IMR-90 (cell line): ENCODE measurements around the gene EPHA10. TPM values are rescaled to one million over a fixed set of nuclear protein-coding genes. Genes with fewer than 3 reads are reported as not detected.

Source experiments
- ATAC-seq: fragments of 200-7000 bp; cut with Tn5 transposase; 2 replicates; pipeline ENCODE4 v1.9.1; 2020; ENCODE audit warnings: low read depth, mild to moderate bottlenecking, moderate library complexity
- BruUV-seq: library from RNA; stranded (reverse); fragments of 400-500 nt; replicated peaks from 2 replicates; lab custom pipeline; 2021; lab: Mats Ljungman, UMichigan
- CTCF ChIA-PET: fragments of 300-600 bp; formaldehyde crosslinking; extraction: SDS; loops from one replicate; lab custom pipeline; 2021; ENCODE audit warnings: antibody characterized with exemption; lab: Yijun Ruan, JAX
- POLR2A ChIA-PET: fragments of 300-600 bp; sonication (Branson Sonifier 250); formaldehyde crosslinking; loops from one replicate; lab custom pipeline; 2022; ENCODE audit warnings: antibody characterized with exemption; ENCODE audit not compliant: unreplicated experiment; lab: Charles Lee
- DNase-seq: peaks from one replicate; pipeline ENCODE4 v3.0.0; 2013
- H2AFZ ChIP-seq: replicated peaks from 2 replicates; pipeline ENCODE3; 2013; ENCODE audit warnings: low read length, mild to moderate bottlenecking; ENCODE audit not compliant: poor library complexity
- H2AK5ac ChIP-seq: 2 replicates; pipeline ENCODE4 v1.6.1; 2013; ENCODE audit warnings: low read depth, low read length, inconsistent platforms
- H2AK9ac ChIP-seq: replicated peaks from 2 replicates; pipeline ENCODE3; 2013; ENCODE audit warnings: mild to moderate bottlenecking, low read depth, low read length, moderate library complexity; ENCODE audit not compliant: poor library complexity
- H2BK120ac ChIP-seq: 2 replicates; pipeline ENCODE4 v1.6.1; 2013; ENCODE audit warnings: low read depth, low read length, inconsistent platforms
- H2BK15ac ChIP-seq: 3 replicates; pipeline ENCODE4 v1.6.1; 2013; ENCODE audit warnings: low read depth, low read length, inconsistent platforms
- H2BK20ac ChIP-seq: 2 replicates; pipeline ENCODE4 v1.6.1; 2013; ENCODE audit warnings: low read depth, mild to moderate bottlenecking, inconsistent platforms, low read length, moderate library complexity
- H2BK5ac ChIP-seq: 2 replicates; pipeline ENCODE4 v1.6.1; 2013; ENCODE audit warnings: mild to moderate bottlenecking, low read depth, low read length, inconsistent platforms; ENCODE audit not compliant: poor library complexity, severe bottlenecking
- H3K14ac ChIP-seq: replicated peaks from 2 replicates; pipeline ENCODE4 v1.6.1; 2013; ENCODE audit warnings: low read depth, low read length, inconsistent platforms
- H3K18ac ChIP-seq: 2 replicates; pipeline ENCODE4 v1.6.1; 2013; ENCODE audit warnings: low read depth, low read length, control low read depth
- H3K23ac ChIP-seq: 2 replicates; pipeline ENCODE4 v1.6.1; 2013; ENCODE audit warnings: low read depth, low read length, inconsistent platforms
- H3K27ac ChIP-seq: 2 replicates; pipeline ENCODE4 v1.5.1; 2013; ENCODE audit warnings: mild to moderate bottlenecking, control low read depth, low read length; ENCODE audit not compliant: insufficient read depth
- H3K27me3 ChIP-seq: 2 replicates; pipeline ENCODE4 v1.6.1; 2013; ENCODE audit warnings: low read length; ENCODE audit not compliant: control insufficient read depth, insufficient read depth
- H3K36me3 ChIP-seq: 2 replicates; pipeline ENCODE4 v1.6.1; 2013; ENCODE audit warnings: low read length, mixed read lengths; ENCODE audit not compliant: control insufficient read depth, insufficient read depth
- H3K4ac ChIP-seq: 2 replicates; pipeline ENCODE4 v1.6.1; 2013; ENCODE audit warnings: low read depth, low read length, inconsistent platforms
- H3K4me1 ChIP-seq: 2 replicates; pipeline ENCODE4 v1.6.1; 2013; ENCODE audit warnings: low read length, mixed read lengths; ENCODE audit not compliant: control insufficient read depth, insufficient read depth
- H3K4me2 ChIP-seq: 2 replicates; pipeline ENCODE4 v1.6.1; 2013; ENCODE audit warnings: low read depth, mild to moderate bottlenecking, control low read depth, low read length, moderate library complexity
- H3K4me3 ChIP-seq: 2 replicates; pipeline ENCODE4 v1.5.1; 2013; ENCODE audit warnings: low read depth, mild to moderate bottlenecking, control low read depth, low read length, moderate library complexity; ENCODE audit not compliant: insufficient read depth
- H3K56ac ChIP-seq: 2 replicates; pipeline ENCODE4 v1.6.1; 2013; ENCODE audit warnings: low read length, inconsistent platforms; ENCODE audit not compliant: insufficient read depth; ENCODE audit errors: extremely low read depth
- H3K79me1 ChIP-seq, 2 experiments: 2 replicates each; pipeline ENCODE4 v1.6.1; 2013; ENCODE audit warnings: low read length in 2 of 2, inconsistent platforms in 1 of 2, low read depth in 1 of 2
- H3K9ac ChIP-seq: 2 replicates; pipeline ENCODE4 v1.6.1; 2013; ENCODE audit warnings: low read depth, low read length, control low read depth
- H3K9me1 ChIP-seq: 2 replicates; pipeline ENCODE4 v1.6.1; 2013; ENCODE audit warnings: low read length, inconsistent platforms; ENCODE audit not compliant: insufficient read depth
- H3K9me3 ChIP-seq: 2 replicates; pipeline ENCODE4 v1.6.1; 2013; ENCODE audit warnings: low read length; ENCODE audit not compliant: control insufficient read depth, insufficient read depth
- H4K20me1 ChIP-seq: 2 replicates; pipeline ENCODE4 v1.6.1; 2013; ENCODE audit warnings: low read length, inconsistent platforms; ENCODE audit not compliant: insufficient read depth
- H4K5ac ChIP-seq: 2 replicates; pipeline ENCODE4 v1.6.1; 2013; ENCODE audit warnings: mild to moderate bottlenecking, low read depth, low read length, control low read depth
- H4K8ac ChIP-seq, 2 experiments: 2 replicates each; pipeline ENCODE4 v1.6.1; 2013; ENCODE audit warnings: low read depth in 2 of 2, low read length in 2 of 2, control low read depth in 1 of 2, inconsistent platforms in 1 of 2
- H4K91ac ChIP-seq: 2 replicates; pipeline ENCODE4 v1.6.1; 2013; ENCODE audit warnings: low read depth, low read length, inconsistent platforms; ENCODE audit not compliant: insufficient read depth
- BHLHE40 ChIP-seq: fragments of 150-350 bp; IDR thresholded peaks from 2 replicates; pipeline ENCODE4 v1.6.1; 2016; ENCODE audit warnings: mild to moderate bottlenecking, low read depth, low read length
- CEBPB ChIP-seq: IDR thresholded peaks from 2 replicates; pipeline ENCODE4 v1.6.1; 2012; ENCODE audit warnings: low read depth, low read length, improper control_type of control experiment
- CHD1 ChIP-seq: IDR thresholded peaks from 2 replicates; pipeline ENCODE4 v1.6.1; 2012; ENCODE audit warnings: low read depth, low read length, improper control_type of control experiment
- MAFK ChIP-seq: IDR thresholded peaks from 2 replicates; pipeline ENCODE4 v1.6.1; 2012; ENCODE audit warnings: low read depth, low read length, improper control_type of control experiment
- MAZ ChIP-seq: IDR thresholded peaks from 2 replicates; pipeline ENCODE4 v1.6.1; 2012; ENCODE audit warnings: low read depth, mild to moderate bottlenecking, low read length, improper control_type of control experiment, moderate library complexity, borderline replicate concordance
- MXI1 ChIP-seq: IDR thresholded peaks from 2 replicates; pipeline ENCODE4 v1.6.1; 2012; ENCODE audit warnings: low read depth, mild to moderate bottlenecking, low read length, moderate library complexity, borderline replicate concordance
- NFE2L2 ChIP-seq: fragments of 150-350 bp; IDR thresholded peaks from 2 replicates; pipeline ENCODE4 v1.6.1; 2016; ENCODE audit warnings: low read depth, mild to moderate bottlenecking, low read length
- POLR2A ChIP-seq: IDR thresholded peaks from 2 replicates; pipeline ENCODE4 v1.6.1; 2012; ENCODE audit warnings: mild to moderate bottlenecking, low read depth, low read length
- RCOR1 ChIP-seq: IDR thresholded peaks from 2 replicates; pipeline ENCODE4 v1.6.1; 2012; ENCODE audit warnings: mild to moderate bottlenecking, low read length, improper control_type of control experiment; ENCODE audit not compliant: insufficient replicate concordance
- RFX5 ChIP-seq: IDR thresholded peaks from 2 replicates; pipeline ENCODE4 v1.8.0; 2012; ENCODE audit warnings: low read depth, mild to moderate bottlenecking, low read length, moderate library complexity
- SMC3 ChIP-seq: fragments of 150-350 bp; IDR thresholded peaks from 2 replicates; pipeline ENCODE4 v1.6.1; 2016; ENCODE audit warnings: low read depth, mild to moderate bottlenecking, antibody characterized with exemption, low read length, moderate library complexity
- WGBS, 2 experiments: methylation state at CpG; one replicate each; pipeline versions ENCODE4 v1.1.5 to v1.1.7; 2013; ENCODE audit warnings: missing lambda C conversion rate in 2 of 2; ENCODE audit not compliant: insufficient read length in 1 of 2; ENCODE audit errors: extremely low coverage in 2 of 2; 5-methylcytosine and 5-hydroxymethylcytosine counted together
- dilution Hi-C: fragments of 300-500 bp; cut with HindIII; formaldehyde crosslinking; loops from one replicate; pipeline ENCODE4 v1.14.3; 2018; ENCODE audit warnings: low sequenced_read_pairs; ENCODE audit not compliant: unreplicated experiment
- in situ Hi-C: fragments of 300-500 bp; cut with MboI; formaldehyde crosslinking; loops from 3 replicates; pipeline ENCODE4 v1.14.3; 2019; ENCODE audit warnings: low sequenced_read_pairs, inconsistent platforms, mixed read lengths
- intact Hi-C: fragments of 100-400 bp; cut with micrococcal nuclease; formaldehyde crosslinking; loops from 2 replicates; pipeline ENCODE4 v1.10.0; 2022
- polyA plus RNA-seq, 3 experiments: library from polyadenylated mRNA; depleted of rRNA; stranded (reverse); fragments of >200 nt; gene quantifications; 2 replicates each; pipeline ENCODE4 v1.2.3, GENCODE V29; 2012; ENCODE audit warnings: low replicate concordance in 1 of 3
- total RNA-seq: library from RNA; depleted of rRNA; stranded (reverse); fragments of >200 nt; gene quantifications from 2 replicates; pipeline ENCODE4 v1.2.3, GENCODE V29; 2012
- TF ChIP-seq, protein P1 (sequence below): conservative IDR thresholded peaks from 2 replicates; pipeline ENCODE4 v1.5.1; 2012; ENCODE audit warnings: mild to moderate bottlenecking, low read depth, low read length, improper control_type of control experiment
- TF ChIP-seq, protein P2 (sequence below): fragments of 150-350 bp; IDR thresholded peaks from 2 replicates; pipeline ENCODE4 v1.6.1; 2016; ENCODE audit warnings: low read depth, mild to moderate bottlenecking, low read length, moderate library complexity, borderline replicate concordance
- TF ChIP-seq, protein P3 (sequence below): fragments of 150-350 bp; IDR thresholded peaks from 2 replicates; pipeline ENCODE4 v1.6.1; 2017; ENCODE audit warnings: mild to moderate bottlenecking, antibody characterized with exemption, low read length, low read depth

Gene EPHA10
- total and polyA plus RNA-seq, 2 of the 4 experiments (the other 2 are of a cell fraction) = not detected

- no TSS peak for BruUV-seq
- 82% methylated on average over 10 of the region's 22 CpGs; no CpG with 5 or more reads in 1 of the 2 experiments for WGBS, 2 experiments
- ChIA-PET CTCF (interaction anchor here (0.5 to 0.6 kb wide), 2 partner anchors 15 to 21 kb away, joined by 3 read pairs; no protein-coding TSS in a partner anchor), POLR2A (no interaction called here)
- no peak overlapping the region for H3K27ac ChIP-seq
- H3K9me1 ChIP-seq = no peaks in the 10 kb centered on the region
- H3K79me1 ChIP-seq = no peaks in the 10 kb centered on the region
- dilution Hi-C loops = no loop called here
- H3K4me3 ChIP-seq = no peak overlapping the region
- no peak overlapping the region for H3K14ac ChIP-seq
- no peaks in the 10 kb centered on the region for H3K36me3 ChIP-seq
- no peak overlapping the region for H3K4me2 ChIP-seq
- no peak overlapping the region for H3K23ac ChIP-seq
- no peak overlapping the region for H3K4ac ChIP-seq
- H2AFZ ChIP-seq = no peak overlapping the region
- in situ Hi-C loops = no loop called here
- no peaks in the 10 kb centered on the region for H3K4me1 ChIP-seq
- intact Hi-C loops = no loop called here
- no peak overlapping the region for H4K5ac ChIP-seq
- H3K18ac ChIP-seq = no peak overlapping the region
- no peak overlapping the region for H2BK5ac ChIP-seq
- ATAC-seq (no peak), DNase-seq (no peak)
- H2BK15ac ChIP-seq = no peak overlapping the region
- no peak overlapping the region for H4K91ac ChIP-seq
- H3K56ac ChIP-seq = no peak overlapping the region
- no peak overlapping the region for H3K9ac ChIP-seq
- no peaks in the 10 kb centered on the region for H3K9me3 ChIP-seq
- no peaks in the 10 kb centered on the region; the same call in 1 of the 2 replicates for H4K20me1 ChIP-seq
- no peak overlapping the region for H2BK20ac ChIP-seq
- H2AK5ac ChIP-seq = no peak overlapping the region
- H2AK9ac ChIP-seq = no peak overlapping the region
- no peak overlapping the region for H4K8ac ChIP-seq
- H3K27me3 ChIP-seq = peaks cover 22% of the 10 kb centered on the region; the same call in 1 of the 2 replicates
- H2BK120ac ChIP-seq = no peak overlapping the region
- TF ChIP-seq, protein P1, sequence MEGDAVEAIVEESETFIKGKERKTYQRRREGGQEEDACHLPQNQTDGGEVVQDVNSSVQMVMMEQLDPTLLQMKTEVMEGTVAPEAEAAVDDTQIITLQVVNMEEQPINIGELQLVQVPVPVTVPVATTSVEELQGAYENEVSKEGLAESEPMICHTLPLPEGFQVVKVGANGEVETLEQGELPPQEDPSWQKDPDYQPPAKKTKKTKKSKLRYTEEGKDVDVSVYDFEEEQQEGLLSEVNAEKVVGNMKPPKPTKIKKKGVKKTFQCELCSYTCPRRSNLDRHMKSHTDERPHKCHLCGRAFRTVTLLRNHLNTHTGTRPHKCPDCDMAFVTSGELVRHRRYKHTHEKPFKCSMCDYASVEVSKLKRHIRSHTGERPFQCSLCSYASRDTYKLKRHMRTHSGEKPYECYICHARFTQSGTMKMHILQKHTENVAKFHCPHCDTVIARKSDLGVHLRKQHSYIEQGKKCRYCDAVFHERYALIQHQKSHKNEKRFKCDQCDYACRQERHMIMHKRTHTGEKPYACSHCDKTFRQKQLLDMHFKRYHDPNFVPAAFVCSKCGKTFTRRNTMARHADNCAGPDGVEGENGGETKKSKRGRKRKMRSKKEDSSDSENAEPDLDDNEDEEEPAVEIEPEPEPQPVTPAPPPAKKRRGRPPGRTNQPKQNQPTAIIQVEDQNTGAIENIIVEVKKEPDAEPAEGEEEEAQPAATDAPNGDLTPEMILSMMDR = no peak
- TF ChIP-seq MAFK = no peak
- TF ChIP-seq NFE2L2 = no peak
- no peak for TF ChIP-seq BHLHE40
- no peak for TF ChIP-seq POLR2A
- TF ChIP-seq CHD1 = no peak
- no peak for TF ChIP-seq RFX5
- TF ChIP-seq MXI1 = no peak
- no peak for TF ChIP-seq MAZ
- TF ChIP-seq RCOR1 = no peak
- TF ChIP-seq SMC3 = no peak
- no peak for TF ChIP-seq CEBPB
- TF ChIP-seq, protein P2, sequence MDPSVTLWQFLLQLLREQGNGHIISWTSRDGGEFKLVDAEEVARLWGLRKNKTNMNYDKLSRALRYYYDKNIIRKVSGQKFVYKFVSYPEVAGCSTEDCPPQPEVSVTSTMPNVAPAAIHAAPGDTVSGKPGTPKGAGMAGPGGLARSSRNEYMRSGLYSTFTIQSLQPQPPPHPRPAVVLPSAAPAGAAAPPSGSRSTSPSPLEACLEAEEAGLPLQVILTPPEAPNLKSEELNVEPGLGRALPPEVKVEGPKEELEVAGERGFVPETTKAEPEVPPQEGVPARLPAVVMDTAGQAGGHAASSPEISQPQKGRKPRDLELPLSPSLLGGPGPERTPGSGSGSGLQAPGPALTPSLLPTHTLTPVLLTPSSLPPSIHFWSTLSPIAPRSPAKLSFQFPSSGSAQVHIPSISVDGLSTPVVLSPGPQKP = no peak
- TF ChIP-seq, protein P3, sequence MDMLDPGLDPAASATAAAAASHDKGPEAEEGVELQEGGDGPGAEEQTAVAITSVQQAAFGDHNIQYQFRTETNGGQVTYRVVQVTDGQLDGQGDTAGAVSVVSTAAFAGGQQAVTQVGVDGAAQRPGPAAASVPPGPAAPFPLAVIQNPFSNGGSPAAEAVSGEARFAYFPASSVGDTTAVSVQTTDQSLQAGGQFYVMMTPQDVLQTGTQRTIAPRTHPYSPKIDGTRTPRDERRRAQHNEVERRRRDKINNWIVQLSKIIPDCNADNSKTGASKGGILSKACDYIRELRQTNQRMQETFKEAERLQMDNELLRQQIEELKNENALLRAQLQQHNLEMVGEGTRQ = no peak
Measured at GRCh38 chr1:37720231-37721130, 44.4 kb downstream of the EPHA10 start.
